KG1 (cell line): ENCODE results near the gene PPRC1.

Source experiments
- DNase-seq: peaks from one replicate; lab custom pipeline; 2025; lab: John Stamatoyannopoulos, UW

The PPRC1 gene

GRCh38 chr10:102119417-102120141, 13.3 kb upstream of the PPRC1 start:
- DNase-seq = peak; percentile 52

GRCh38 chr10:102120142-102120990, 12.5 kb upstream of the PPRC1 start, which contains the start of gene LDB1:
LDB1 (minus strand) TSS chr10:102120368; CDS start chr10:102120110, 258 bp downstream.
- peak; percentile 63 for DNase-seq

GRCh38 chr10:102120991-102121738, 11.7 kb upstream of the PPRC1 start:
- DNase-seq = no peak

DNA sequence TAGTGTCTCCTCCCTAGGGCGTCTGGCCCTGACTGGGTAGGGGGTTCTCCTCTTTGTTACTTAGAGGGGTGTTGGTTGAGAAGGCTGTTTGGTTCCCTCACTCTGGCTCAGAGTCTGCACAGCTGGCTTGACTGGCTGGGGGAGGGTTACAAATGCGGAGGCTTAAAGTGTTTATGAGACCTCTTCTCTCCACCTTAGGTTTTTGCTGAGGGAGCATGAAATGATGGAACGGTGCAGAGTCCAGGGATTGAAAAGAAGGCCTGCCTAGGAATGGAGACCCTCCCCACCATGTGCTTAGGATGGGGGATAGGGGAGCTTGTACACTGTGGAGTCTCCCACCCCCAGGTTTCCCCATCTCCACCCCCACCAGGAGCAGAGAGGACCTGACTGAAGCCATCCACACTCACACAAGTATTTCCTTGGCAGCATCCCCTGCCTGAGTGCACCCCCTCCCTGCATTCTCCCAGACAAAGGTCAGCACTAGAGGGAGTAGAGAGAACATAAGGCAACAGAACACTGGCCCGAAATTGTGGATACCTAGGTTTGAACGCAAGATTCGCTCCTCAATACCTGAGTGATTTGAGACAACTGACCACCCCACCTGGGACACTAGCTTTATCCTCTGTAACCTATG, 11.0 kb upstream of the PPRC1 start:
- DNase-seq = no peak

- DNase-seq = no peak
These were observed 10.4 kb upstream of the PPRC1 start for GRCh38 chr10:102122450-102122849.

- no peak for DNase-seq
These were observed 9.6 kb upstream of the PPRC1 start for GRCh38 chr10:102123223-102123622.

- DNase-seq = no peak
These were observed 1.3 kb upstream of the PPRC1 start for GRCh38 chr10:102131286-102132170.

DNA sequence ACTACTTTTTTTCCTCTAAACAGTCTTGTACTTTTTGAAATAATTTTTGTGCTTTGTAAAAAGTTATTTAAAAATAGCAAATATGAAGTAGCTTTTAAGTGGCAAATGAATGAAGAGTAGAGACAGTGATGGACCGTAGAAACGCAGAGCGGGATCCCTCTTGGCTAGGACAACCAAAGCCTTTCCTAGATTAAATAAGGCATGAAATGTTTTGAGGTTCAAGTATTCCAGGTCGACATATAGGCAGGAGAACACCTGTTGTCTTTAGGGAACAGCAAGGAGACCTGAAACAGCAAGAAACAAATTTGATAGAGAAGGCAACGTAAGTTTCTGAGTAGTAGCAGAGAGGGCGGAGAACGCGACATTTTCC, 662 bp upstream of the PPRC1 start:
- DNase-seq = no peak

- no peak for DNase-seq
These were observed 744 bp downstream of the PPRC1 start for GRCh38 chr10:102133373-102134195.

- no peak for DNase-seq
These were observed 1.6 kb downstream of the PPRC1 start for GRCh38 chr10:102134416-102134815.

- no peak for DNase-seq
These were observed 3.2 kb downstream of the PPRC1 start for GRCh38 chr10:102135956-102136526.

GRCh38 chr10:102139281-102140110, 6.7 kb downstream of the PPRC1 start:
- no peak for DNase-seq

DNA sequence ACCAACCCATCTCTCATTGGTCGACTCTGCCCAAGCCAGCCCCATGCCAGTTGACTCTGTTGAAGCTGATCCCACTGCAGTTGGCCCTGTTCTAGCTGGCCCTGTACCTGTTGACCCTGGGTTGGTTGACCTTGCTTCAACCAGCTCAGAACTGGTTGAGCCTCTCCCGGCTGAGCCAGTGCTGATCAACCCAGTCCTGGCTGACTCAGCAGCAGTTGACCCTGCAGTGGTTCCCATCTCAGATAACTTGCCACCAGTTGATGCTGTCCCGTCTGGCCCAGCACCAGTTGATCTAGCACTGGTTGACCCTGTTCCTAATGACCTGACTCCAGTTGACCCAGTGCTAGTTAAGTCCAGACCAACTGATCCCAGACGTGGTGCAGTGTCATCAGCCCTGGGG, 7.4 kb downstream of the PPRC1 start:
- no peak for DNase-seq

GRCh38 chr10:102140913-102141540, 8.2 kb downstream of the PPRC1 start:
- no peak for DNase-seq

- no peak for DNase-seq
These were observed 8.8 kb downstream of the PPRC1 start for GRCh38 chr10:102141583-102142107.

GRCh38 chr10:102146971-102147428, 14.2 kb downstream of the PPRC1 start:
- DNase-seq = no peak

DNA sequence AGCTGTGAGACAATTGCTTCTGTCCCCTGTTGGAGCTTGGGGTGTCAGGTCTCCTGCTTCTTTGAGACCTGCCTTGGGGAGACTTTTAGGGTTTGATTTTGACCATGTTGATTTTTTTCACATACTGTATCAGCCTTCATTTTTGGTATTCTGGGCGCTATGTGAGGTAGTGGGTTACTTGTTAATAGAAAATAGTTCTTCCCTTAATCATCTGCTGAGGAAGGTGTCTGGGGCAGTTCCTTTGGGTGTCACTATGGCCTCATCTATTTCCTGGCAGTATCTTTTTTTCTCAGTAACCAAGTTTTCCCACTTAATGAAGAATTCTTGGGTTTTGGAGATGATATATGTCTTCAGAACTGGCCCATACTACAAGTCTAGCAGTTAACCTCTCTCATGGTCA, 14.7 kb downstream of the PPRC1 start:
- DNase-seq = no peak

GRCh38 chr10:102148275-102148674, 15.4 kb downstream of the PPRC1 start:
- DNase-seq = no peak
